ENCODE measurements around the gene FZR1. TPM values are rescaled to one million over a fixed set of nuclear protein-coding genes. Genes with fewer than 3 reads are reported as not detected.

FZR1 gene
- total RNA-seq, 2 donors from 2014 or later: 56.7 to 65.1 TPM

DNA sequence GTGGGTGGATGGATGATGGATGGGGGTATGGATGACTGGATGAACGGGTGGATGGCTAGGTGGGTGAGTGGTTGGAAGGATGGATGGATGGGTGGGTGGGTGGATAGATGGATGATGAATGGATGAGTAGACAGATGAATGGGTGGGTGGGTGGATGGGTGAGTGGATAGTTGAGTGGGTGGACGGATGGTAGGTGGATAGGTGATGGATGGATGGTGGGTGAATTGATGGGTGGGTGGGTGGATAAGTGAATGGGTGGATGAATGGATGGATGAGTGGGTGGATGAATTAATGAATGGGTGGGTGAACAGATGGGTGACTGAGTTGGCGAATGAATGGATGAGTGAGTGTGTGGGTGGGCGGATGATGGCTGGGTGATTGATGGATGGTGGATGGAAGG is 30.7 kb upstream of the FZR1 start:
- H3K9ac ChIP-seq (ENCODE audit: extremely low read depth, low read length, poor library complexity, severe bottlenecking): no peak overlapping the region
- H3K27me3 ChIP-seq (ENCODE audit: control insufficient read depth, insufficient read depth, low read length, poor library complexity, severe bottlenecking): peaks cover 11% of the 10 kb centered on the region
- Mint-ChIP-seq H3K9me3 (no peaks in the 10 kb centered on the region), H3K4me1 (no peaks in the 10 kb centered on the region), H3K27ac (no peak overlapping the region), H3K36me3 (ENCODE audit: low read depth) (no peaks in the 10 kb centered on the region), H3K27me3 (ENCODE audit: insufficient read depth) (peaks cover 11% of the 10 kb centered on the region), H3K4me3 (no peak overlapping the region)
- TF ChIP-seq, protein P1, sequence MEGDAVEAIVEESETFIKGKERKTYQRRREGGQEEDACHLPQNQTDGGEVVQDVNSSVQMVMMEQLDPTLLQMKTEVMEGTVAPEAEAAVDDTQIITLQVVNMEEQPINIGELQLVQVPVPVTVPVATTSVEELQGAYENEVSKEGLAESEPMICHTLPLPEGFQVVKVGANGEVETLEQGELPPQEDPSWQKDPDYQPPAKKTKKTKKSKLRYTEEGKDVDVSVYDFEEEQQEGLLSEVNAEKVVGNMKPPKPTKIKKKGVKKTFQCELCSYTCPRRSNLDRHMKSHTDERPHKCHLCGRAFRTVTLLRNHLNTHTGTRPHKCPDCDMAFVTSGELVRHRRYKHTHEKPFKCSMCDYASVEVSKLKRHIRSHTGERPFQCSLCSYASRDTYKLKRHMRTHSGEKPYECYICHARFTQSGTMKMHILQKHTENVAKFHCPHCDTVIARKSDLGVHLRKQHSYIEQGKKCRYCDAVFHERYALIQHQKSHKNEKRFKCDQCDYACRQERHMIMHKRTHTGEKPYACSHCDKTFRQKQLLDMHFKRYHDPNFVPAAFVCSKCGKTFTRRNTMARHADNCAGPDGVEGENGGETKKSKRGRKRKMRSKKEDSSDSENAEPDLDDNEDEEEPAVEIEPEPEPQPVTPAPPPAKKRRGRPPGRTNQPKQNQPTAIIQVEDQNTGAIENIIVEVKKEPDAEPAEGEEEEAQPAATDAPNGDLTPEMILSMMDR (conservative IDR thresholded peaks at IDR 0.05): no peak
- H3K4me1 ChIP-seq (ENCODE audit: control insufficient read depth, insufficient read depth, low read length): no peaks in the 10 kb centered on the region
- DNase-seq: no peak
- no peak overlapping the region for H3K4me3 ChIP-seq (ENCODE audit: low read length)
- H3K27ac ChIP-seq (ENCODE audit: low read depth, low read length): no peak overlapping the region
- no peaks in the 10 kb centered on the region for H3K9me3 ChIP-seq (ENCODE audit: control insufficient read depth, low read length)
- H3K36me3 ChIP-seq (ENCODE audit: control insufficient read depth, insufficient read depth, low read length): no peaks in the 10 kb centered on the region
- 78 to 83% methylated on average over 4 of the region's 4 CpGs for WGBS, 2 experiments (ENCODE audit: insufficient coverage in 1 of 2, insufficient read length in 1 of 2)

- no peak for DNase-seq
- Histone ChIP-seq H3K27me3 (ENCODE audit: control insufficient read depth, insufficient read depth, low read length, poor library complexity, severe bottlenecking) (peaks cover 11% of the 10 kb centered on the region), H3K9me3 (ENCODE audit: control insufficient read depth, low read length) (no peaks in the 10 kb centered on the region), H3K4me1 (ENCODE audit: control insufficient read depth, insufficient read depth, low read length) (no peaks in the 10 kb centered on the region), H3K9ac (ENCODE audit: extremely low read depth, low read length, poor library complexity, severe bottlenecking) (no peak overlapping the region), H3K27ac (ENCODE audit: low read depth, low read length) (no peak overlapping the region), H3K36me3 (ENCODE audit: control insufficient read depth, insufficient read depth, low read length) (no peaks in the 10 kb centered on the region), H3K4me3 (ENCODE audit: low read length) (no peak overlapping the region)
- TF ChIP-seq, protein P1 (conservative IDR thresholded peaks at IDR 0.05): no peak
- H3K27ac Mint-ChIP-seq: no peak overlapping the region
- no peaks in the 10 kb centered on the region for H3K9me3 Mint-ChIP-seq
- peaks cover 6% of the 10 kb centered on the region for H3K4me1 Mint-ChIP-seq
- peaks cover 6% of the 10 kb centered on the region for H3K27me3 Mint-ChIP-seq (ENCODE audit: insufficient read depth)
- 68% methylated on average over 2 of the region's 2 CpGs; no CpG with 5 or more reads in 1 of the 2 experiments for WGBS, 2 experiments (ENCODE audit: insufficient coverage in 1 of 2, insufficient read length in 1 of 2)
- no peaks in the 10 kb centered on the region for H3K36me3 Mint-ChIP-seq (ENCODE audit: low read depth)
- H3K4me3 Mint-ChIP-seq: no peak overlapping the region
Observed at GRCh38 chr19:3476830-3477229, 29.3 kb upstream of the FZR1 start.

DNA sequence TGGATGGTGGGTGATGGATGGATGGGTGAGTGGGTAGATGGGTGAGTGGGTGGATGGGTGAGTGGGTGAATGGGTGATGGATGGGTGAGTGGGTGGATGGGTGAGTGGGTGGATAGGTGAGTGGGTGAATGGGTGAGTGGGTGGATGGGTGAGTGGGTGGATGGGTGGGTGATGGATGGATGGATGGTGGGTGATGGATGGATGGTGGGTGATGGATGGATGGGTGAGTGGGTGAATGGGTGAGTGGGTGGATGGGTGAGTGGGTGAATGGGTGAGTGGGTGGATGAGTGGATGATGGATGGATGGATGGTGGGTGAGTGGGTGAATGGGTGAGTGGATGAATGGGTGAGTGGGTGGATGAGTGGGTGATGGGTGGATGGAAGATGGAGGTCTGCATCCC is 28.6 kb upstream of the FZR1 start:
- H3K27me3 ChIP-seq (ENCODE audit: control insufficient read depth, insufficient read depth, low read length, poor library complexity, severe bottlenecking): peaks cover 11% of the 10 kb centered on the region
- H3K4me3 Mint-ChIP-seq: no peak overlapping the region
- DNase-seq: no peak
- no peaks in the 10 kb centered on the region for H3K9me3 Mint-ChIP-seq
- no peaks in the 10 kb centered on the region for H3K9me3 ChIP-seq (ENCODE audit: control insufficient read depth, low read length)
- peaks cover 6% of the 10 kb centered on the region for H3K27me3 Mint-ChIP-seq (ENCODE audit: insufficient read depth)
- no peak overlapping the region for H3K27ac Mint-ChIP-seq
- H3K27ac ChIP-seq (ENCODE audit: low read depth, low read length): no peak overlapping the region
- no peak overlapping the region for H3K9ac ChIP-seq (ENCODE audit: extremely low read depth, low read length, poor library complexity, severe bottlenecking)
- no peaks in the 10 kb centered on the region for H3K36me3 Mint-ChIP-seq (ENCODE audit: low read depth)
- no peaks in the 10 kb centered on the region for H3K4me1 ChIP-seq (ENCODE audit: control insufficient read depth, insufficient read depth, low read length)
- H3K4me3 ChIP-seq (ENCODE audit: low read length): no peak overlapping the region
- TF ChIP-seq, protein P1 (conservative IDR thresholded peaks at IDR 0.05): no peak
- H3K4me1 Mint-ChIP-seq: peaks cover 11% of the 10 kb centered on the region
- H3K36me3 ChIP-seq (ENCODE audit: control insufficient read depth, insufficient read depth, low read length): no peaks in the 10 kb centered on the region
